ENCODE data around the gene ACKR2. TPM values are rescaled to one million over a fixed set of nuclear protein-coding genes. Genes with fewer than 3 reads are reported as not detected.

The ACKR2 gene
- total RNA-seq, 1 donor = 0.10 TPM

DNA sequence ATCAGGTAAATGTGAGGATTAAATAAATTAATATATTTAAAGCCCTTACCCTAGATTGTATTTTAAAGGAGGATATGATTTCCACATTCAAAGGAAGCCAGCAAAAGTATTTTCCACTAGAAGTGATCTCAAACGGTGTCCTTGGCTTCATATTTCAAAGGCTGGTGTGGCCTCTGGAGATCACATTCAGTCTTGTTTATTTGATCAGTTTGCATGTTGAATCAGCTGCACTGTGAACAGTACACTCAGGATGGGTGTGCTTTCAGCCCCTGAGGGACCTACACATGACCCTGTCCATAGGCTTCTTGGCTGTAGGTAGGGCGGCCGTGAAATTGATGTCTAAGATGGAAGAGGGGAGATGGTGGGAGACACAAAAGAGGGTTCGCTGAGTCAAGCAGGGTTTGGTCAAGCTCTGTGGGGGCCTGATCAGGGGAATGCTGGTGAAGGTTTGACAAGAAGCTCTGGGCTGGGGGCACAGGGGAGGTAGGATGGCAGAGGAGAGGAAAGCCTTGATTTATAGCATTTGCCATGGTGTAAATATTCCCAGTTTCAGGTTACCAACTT lies 44.6 kb downstream of the ACKR2 start:
- Histone ChIP-seq H3K27me3 (ENCODE audit: insufficient read depth, low read length) (no peaks in the 10 kb centered on the region), H3K4me3 (ENCODE audit: low read length) (no peak overlapping the region), H3K9me3 (ENCODE audit: low read depth, low read length) (no peaks in the 10 kb centered on the region), H3K4me1 (ENCODE audit: insufficient read depth, low read length) (no peaks in the 10 kb centered on the region)

DNA sequence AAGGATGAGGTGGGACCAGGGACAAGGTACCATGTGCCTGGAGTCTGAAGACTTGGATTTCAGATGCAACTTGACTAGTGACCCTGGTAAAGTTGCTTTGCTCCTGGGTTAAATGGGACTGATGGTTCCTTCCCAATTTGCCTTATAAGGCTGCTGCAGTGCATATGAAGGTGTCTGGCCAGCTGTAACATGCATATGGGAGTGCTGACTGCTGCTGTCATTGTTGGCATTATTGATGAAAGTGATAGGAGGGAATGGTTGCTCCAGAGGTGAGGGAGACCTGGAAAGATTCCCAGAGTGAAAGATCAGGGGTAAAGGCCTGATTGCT lies 45.9 kb downstream of the ACKR2 start:
- Histone ChIP-seq H3K4me3 (ENCODE audit: low read length) (no peak overlapping the region), H3K9me3 (ENCODE audit: low read depth, low read length) (no peaks in the 10 kb centered on the region), H3K4me1 (ENCODE audit: insufficient read depth, low read length) (no peaks in the 10 kb centered on the region), H3K27me3 (ENCODE audit: insufficient read depth, low read length) (no peaks in the 10 kb centered on the region)

DNA sequence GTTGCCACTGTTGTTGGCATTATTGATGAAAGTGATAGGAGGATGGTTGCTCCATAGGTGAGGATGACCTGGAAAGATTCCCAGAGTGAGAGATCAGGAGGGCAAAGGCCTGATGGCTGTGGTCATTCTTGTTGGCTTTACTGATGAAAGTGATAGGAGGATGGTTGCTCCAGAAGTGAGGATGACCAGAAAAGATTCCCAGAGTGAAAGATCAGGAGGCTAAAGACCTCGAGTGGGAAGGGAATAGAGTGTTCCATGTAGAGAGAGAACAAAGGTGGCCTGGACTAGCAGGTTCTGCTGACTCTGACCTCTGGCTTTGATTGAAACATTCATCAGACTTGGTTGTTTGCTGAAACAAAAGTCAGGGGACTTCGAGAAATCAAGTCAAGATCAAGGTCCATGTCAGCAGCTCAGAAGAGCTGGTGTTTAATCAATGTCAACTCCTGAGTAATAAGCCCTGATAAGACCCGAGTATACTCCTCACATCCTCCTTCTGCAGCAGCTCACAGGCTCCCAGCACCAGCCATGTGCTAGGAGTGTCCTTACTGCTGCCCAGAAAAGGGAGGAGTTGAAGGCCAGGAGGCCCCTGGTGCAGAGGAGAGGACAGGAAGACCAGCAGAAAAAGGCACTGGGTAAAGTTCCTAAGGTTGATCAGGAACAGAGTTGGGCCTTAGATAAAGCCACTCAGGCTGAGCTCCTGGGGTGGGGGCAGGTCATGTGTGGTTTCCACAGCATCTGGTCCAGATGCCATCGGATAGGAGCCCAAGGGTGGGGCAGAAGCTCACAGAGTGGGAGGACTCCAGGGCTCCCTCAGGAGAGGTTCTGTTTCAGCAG lies 46.5 kb downstream of the ACKR2 start:
- Histone ChIP-seq H3K9me3 (ENCODE audit: low read depth, low read length) (no peaks in the 10 kb centered on the region), H3K4me3 (ENCODE audit: low read length) (no peak overlapping the region), H3K27me3 (ENCODE audit: insufficient read depth, low read length) (no peaks in the 10 kb centered on the region), H3K4me1 (ENCODE audit: insufficient read depth, low read length) (no peaks in the 10 kb centered on the region)

DNA sequence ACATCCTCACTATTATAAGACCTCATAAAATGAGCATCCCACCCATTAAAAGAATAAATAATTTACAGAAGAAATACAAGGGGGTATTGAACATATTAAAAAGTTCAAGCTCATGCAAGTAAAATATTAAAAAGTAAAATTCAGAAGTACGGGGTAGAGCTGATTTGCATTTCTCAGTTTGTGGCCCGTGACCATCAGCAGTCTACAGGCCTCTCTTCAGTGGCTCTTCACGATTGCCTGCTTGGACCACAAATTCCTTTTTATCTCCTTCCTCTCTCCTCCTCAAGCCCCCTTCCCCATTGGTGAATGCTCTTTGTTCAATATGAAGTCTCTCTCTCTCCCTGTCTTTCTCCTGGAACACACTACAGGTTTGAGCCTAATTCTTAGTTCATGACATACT lies 47.3 kb downstream of the ACKR2 start:
- Histone ChIP-seq H3K4me3 (ENCODE audit: low read length) (no peak overlapping the region), H3K27me3 (ENCODE audit: insufficient read depth, low read length) (no peaks in the 10 kb centered on the region), H3K4me1 (ENCODE audit: insufficient read depth, low read length) (no peaks in the 10 kb centered on the region), H3K9me3 (ENCODE audit: low read depth, low read length) (no peaks in the 10 kb centered on the region)

DNA sequence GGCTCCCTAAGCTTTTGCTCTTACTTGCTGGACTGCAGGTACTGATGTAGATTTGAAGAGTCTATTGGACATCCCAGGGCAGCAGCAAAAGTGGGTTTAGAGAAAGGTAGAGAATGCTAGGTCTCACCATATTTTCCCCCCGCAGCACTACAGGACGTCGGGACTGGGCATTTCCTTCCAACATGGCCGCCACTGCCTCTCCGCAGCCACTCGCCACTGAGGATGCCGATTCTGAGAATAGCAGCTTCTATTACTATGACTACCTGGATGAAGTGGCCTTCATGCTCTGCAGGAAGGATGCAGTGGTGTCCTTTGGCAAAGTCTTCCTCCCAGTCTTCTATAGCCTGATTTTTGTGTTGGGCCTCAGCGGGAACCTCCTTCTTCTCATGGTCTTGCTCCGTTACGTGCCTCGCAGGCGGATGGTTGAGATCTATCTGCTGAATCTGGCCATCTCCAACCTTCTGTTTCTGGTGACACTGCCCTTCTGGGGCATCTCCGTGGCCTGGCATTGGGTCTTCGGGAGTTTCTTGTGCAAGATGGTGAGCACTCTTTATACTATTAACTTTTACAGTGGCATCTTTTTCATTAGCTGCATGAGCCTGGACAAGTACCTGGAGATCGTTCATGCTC lies 55.2 kb downstream of the ACKR2 start:
- Histone ChIP-seq H3K9me3 (ENCODE audit: low read depth, low read length) (no peaks in the 10 kb centered on the region), H3K4me1 (ENCODE audit: insufficient read depth, low read length) (no peaks in the 10 kb centered on the region), H3K4me3 (ENCODE audit: low read length) (no peak overlapping the region), H3K27me3 (ENCODE audit: insufficient read depth, low read length) (no peaks in the 10 kb centered on the region)

DNA sequence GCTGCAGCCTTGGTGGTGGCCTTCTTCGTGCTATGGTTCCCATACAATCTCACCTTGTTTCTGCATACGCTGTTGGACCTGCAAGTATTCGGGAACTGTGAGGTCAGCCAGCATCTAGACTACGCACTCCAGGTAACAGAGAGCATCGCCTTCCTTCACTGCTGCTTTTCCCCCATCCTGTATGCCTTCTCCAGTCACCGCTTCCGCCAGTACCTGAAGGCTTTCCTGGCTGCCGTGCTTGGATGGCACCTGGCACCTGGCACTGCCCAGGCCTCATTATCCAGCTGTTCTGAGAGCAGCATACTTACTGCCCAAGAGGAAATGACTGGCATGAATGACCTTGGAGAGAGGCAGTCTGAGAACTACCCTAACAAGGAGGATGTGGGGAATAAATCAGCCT lies 56.0 kb downstream of the ACKR2 start:
- Histone ChIP-seq H3K9me3 (ENCODE audit: low read depth, low read length) (no peaks in the 10 kb centered on the region), H3K27me3 (ENCODE audit: insufficient read depth, low read length) (no peaks in the 10 kb centered on the region), H3K4me3 (ENCODE audit: low read length) (no peak overlapping the region), H3K4me1 (ENCODE audit: insufficient read depth, low read length) (no peaks in the 10 kb centered on the region)

DNA sequence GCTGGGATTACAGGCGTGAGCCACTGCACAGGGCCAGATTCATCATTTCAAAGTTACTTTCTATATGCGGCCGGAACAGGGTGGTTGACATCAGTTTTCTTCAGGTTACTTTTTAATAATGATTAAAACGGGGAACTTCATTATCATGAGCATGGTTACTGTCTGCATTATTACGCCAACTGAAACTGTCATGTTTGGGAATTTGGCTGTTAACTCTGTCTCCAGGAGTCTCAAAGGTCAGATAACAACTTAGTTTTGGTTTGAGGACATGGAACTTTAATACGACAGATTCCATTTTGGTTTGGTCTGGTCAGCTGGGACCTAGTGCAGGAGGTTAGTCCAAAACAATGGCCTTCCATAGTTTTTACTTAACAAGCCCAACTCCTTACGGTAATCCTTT lies 57.9 kb downstream of the ACKR2 start:
- Histone ChIP-seq H3K4me1 (ENCODE audit: insufficient read depth, low read length) (no peaks in the 10 kb centered on the region), H3K4me3 (ENCODE audit: low read length) (no peak overlapping the region), H3K9me3 (ENCODE audit: low read depth, low read length) (no peaks in the 10 kb centered on the region), H3K27me3 (ENCODE audit: insufficient read depth, low read length) (no peaks in the 10 kb centered on the region)

DNA sequence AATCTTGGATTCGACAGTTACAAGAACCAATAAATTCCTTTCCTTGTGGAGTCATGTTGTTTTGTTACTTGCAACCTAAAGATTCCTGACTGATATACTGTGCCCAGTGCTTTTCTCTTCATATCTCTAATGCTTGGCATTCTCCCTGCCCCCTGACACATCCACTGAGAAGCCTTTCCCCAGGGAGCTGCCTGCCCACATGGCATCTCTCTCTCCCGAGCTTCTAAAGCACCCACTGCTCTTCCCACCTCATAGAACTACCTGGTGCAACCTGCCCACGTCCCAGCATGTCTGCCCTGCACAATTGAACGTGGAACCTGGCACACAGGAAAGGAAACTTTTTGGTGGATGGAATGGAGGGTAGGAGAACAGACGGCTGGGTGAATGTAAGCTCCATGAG lies 59.6 kb downstream of the ACKR2 start:
- no peaks in the 10 kb centered on the region for H3K27me3 ChIP-seq (ENCODE audit: insufficient read depth, low read length)
- no peaks in the 10 kb centered on the region for H3K4me1 ChIP-seq (ENCODE audit: insufficient read depth, low read length)
- H3K9me3 ChIP-seq (ENCODE audit: low read depth, low read length) = no peaks in the 10 kb centered on the region
- no peak overlapping the region for H3K4me3 ChIP-seq (ENCODE audit: low read length)

DNA sequence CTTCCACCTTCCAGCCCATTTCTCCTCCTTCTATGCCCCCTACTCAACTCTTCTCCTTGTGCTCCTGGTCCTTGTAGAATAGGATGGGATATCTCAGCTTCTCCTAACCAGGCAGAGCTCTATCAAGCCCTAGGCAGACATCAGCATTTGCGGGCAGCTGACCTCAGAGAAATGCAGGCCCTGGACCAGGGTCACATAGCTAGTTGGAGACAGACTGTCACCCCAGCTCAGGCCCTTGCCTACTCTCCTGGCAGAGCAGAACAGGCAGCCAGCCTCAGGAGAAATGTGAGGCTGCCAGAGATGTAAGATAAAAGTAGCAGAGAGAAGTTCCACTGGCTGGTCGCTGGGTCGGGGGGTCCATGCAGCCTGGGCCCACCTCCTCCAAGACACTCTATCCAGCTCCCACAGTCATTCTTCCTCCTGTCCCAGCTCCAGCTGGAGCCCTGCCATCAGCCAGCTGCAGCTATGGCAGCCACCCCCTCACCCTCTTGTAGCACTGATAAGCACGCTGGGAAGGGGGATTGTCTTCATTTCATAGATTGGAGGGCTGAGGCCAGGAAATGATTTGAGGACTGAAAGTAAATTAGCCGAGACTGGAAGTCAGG lies 62.4 kb downstream of the ACKR2 start:
- no peaks in the 10 kb centered on the region for H3K27me3 ChIP-seq (ENCODE audit: insufficient read depth, low read length)
- H3K9me3 ChIP-seq (ENCODE audit: low read depth, low read length) = no peaks in the 10 kb centered on the region
- H3K4me1 ChIP-seq (ENCODE audit: insufficient read depth, low read length) = no peaks in the 10 kb centered on the region
- H3K4me3 ChIP-seq (ENCODE audit: low read length) = no peak overlapping the region

DNA sequence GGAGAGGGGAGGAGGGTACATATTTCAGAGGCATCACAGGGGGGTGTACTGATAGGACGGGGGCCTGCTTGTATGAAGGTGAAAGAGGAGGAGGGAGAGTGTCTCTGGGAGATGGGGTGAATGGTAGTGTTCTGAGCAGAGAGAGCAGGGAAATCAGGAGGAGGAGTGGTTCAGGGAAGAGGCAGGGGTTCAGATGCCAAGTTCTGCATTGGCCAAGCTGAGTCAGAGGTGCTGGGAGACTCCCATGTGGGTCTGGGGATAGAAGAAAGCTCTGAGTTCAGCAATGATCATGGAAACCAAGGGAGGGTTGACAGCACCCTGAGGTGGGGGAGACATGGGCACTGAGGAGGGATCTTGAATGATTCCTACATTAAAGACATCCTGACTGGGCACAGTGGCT lies 63.5 kb downstream of the ACKR2 start:
- no peaks in the 10 kb centered on the region for H3K9me3 ChIP-seq (ENCODE audit: low read depth, low read length)
- H3K4me1 ChIP-seq (ENCODE audit: insufficient read depth, low read length) = no peaks in the 10 kb centered on the region
- no peaks in the 10 kb centered on the region for H3K27me3 ChIP-seq (ENCODE audit: insufficient read depth, low read length)
- no peak overlapping the region for H3K4me3 ChIP-seq (ENCODE audit: low read length)

DNA sequence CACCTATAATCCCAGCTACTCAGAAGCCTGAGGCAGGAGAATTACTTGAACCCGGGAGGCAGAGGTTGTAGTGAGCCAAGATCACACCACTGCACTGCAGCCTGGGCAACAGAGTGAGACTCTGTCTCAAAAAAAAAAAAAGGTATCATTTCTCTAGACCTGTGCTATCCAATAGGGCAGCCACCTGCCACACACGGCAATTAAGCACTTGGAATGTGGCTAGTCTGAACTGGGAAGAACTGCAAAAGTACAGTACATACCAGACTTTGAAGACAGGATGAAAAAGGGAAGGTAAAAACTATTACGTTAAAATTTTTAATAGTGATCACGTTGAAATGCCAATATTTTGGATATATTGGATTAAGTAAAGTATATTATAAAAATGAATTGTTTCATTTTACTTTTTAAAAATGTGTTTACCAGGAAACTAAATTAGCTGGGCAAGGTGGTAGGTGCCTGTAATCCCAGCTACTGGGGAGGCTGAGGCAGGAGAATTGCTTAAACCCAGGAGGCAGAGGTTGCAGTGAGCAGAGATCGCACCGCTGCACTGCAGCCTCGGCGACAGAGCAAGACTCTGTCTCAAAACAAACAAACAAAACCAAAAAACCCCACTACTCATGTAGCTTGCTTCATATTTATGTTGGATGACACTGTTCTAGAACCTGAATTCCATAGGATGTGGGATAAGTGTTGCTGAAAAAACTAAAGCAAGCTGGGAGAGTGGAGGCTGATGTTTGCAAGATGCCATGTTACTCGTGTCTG lies 64.2 kb downstream of the ACKR2 start:
- H3K9me3 ChIP-seq (ENCODE audit: low read depth, low read length) = no peaks in the 10 kb centered on the region
- no peak overlapping the region for H3K4me3 ChIP-seq (ENCODE audit: low read length)
- H3K27me3 ChIP-seq (ENCODE audit: insufficient read depth, low read length) = no peaks in the 10 kb centered on the region
- H3K4me1 ChIP-seq (ENCODE audit: insufficient read depth, low read length) = no peaks in the 10 kb centered on the region

DNA sequence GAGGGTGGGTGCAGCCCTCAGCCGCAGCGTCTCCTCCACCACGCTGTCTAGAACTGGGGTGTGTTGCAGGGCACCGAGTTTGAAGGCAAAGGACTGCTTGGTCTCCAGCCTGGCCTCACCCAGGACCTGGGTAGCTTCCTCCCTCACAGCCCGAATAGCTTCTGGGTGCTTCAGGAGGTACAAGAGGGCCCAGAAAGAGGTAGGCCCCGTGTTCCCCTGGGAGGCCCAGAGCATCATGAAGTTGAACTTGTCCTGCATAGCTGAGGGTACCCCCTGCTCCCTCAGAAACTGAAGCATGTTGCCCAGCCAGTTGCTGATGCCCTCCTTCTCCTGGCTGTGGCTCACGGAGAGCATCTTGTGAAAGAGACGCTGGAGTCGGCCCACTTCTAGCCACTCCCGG lies 65.5 kb downstream of the ACKR2 start:
- Histone ChIP-seq H3K4me1 (ENCODE audit: insufficient read depth, low read length) (no peaks in the 10 kb centered on the region), H3K9me3 (ENCODE audit: low read depth, low read length) (no peaks in the 10 kb centered on the region), H3K4me3 (ENCODE audit: low read length) (no peak overlapping the region), H3K27me3 (ENCODE audit: insufficient read depth, low read length) (no peaks in the 10 kb centered on the region)

DNA sequence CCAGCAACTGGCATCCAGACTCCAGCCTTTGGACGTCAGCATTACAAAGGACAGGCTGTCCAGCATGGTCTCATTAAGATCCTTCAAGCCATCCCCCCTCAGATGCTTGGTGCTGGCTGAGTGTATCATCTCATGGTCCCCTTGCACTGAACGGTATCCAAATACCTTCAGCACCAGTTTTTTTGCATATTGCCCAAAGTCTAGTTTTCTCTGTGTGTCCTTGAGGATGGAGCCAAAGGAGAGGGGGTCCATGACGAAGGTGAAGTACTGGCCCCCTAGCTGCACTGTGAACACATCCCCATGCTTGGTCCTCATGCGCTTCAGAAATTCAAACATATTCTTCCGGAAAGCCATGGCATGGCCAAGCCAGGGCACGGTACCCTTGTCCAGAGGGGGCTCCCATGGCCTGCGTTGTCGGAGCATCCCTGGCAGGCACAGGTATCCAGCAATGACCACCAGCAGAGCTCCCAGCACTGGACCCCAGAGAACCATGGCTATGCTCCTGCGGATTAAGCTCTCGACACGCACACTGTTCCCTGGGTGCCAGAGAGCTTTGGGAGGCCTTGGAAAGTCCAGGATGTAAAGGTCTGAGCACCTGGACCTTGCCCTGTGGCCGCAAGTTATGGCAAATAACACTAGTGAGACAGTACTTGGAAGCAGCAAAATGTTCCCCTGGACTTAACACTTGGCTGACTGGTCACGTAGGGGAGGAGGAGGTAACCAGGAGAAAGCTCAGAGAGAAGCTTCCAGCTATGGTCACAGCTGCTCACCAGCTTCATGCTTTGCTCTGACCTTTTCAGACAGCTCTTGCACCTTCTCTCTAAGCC lies 66.3 kb downstream of the ACKR2 start, which contains the start of gene CYP8B1:
CYP8B1 (minus strand) TSS at position 555 of the 827 bp plus-strand sequence; CDS start at position 492, 63 bp downstream.
- Histone ChIP-seq H3K27me3 (ENCODE audit: insufficient read depth, low read length) (no peaks in the 10 kb centered on the region), H3K4me3 (ENCODE audit: low read length) (no peak within 1 kb of the TSS), H3K4me1 (ENCODE audit: insufficient read depth, low read length) (peaks cover 3% of the 10 kb centered on the region), H3K9me3 (ENCODE audit: low read depth, low read length) (no peaks in the 10 kb centered on the region)

DNA sequence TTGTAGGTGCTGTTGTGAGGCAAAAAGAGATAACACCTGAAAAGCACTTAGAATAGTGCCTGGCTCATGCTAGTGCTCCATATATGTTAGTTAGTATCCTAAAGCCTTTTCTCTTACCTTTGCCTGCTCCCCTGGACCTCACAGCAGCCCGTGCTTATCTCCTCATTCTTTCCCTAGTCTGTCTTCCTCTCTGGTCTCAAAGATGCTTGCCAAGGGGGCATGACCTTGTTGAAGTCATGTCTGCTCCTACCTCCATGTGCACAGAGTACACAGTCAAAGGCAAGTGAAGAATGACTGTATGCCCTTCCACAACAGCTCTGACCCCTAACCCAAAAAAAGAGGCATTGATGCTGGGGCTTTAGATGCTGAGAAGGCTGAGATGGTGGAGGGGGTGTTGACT lies 67.2 kb downstream of the ACKR2 start:
- peaks cover 10% of the 10 kb centered on the region for H3K4me1 ChIP-seq (ENCODE audit: insufficient read depth, low read length)
- no peaks in the 10 kb centered on the region for H3K9me3 ChIP-seq (ENCODE audit: low read depth, low read length)
- no peaks in the 10 kb centered on the region for H3K27me3 ChIP-seq (ENCODE audit: insufficient read depth, low read length)
- no peak overlapping the region for H3K4me3 ChIP-seq (ENCODE audit: low read length)
